Esophagus muscularis mucosa (tissue), 4 donors: ENCODE measurements around the gene FLRT1.

Experiments
- CTCF ChIP-seq, 3 experiments: fragments of 200-600 bp in 2 of 3; fragments of 450-650 bp in 1 of 3; sonication (generic) in 2 of 3; IDR thresholded peaks; one replicate each; pipeline ENCODE4 v1.5.1; 2017 to 2019; ENCODE audit warnings: antibody characterized with exemption in 3 of 3, mild to moderate bottlenecking in 2 of 3, moderate library complexity in 1 of 3
- EP300 ChIP-seq: sonication (generic); formaldehyde crosslinking; IDR thresholded peaks from one replicate; pipeline ENCODE4 v1.6.1; 2017; ENCODE audit warnings: antibody characterized with exemption
- POLR2A ChIP-seq: fragments of 450-650 bp; IDR thresholded peaks from one replicate; pipeline ENCODE4 v1.6.1; 2017; ENCODE audit warnings: antibody characterized with exemption, moderate library complexity, mild to moderate bottlenecking, low read depth
- POLR2AphosphoS5 ChIP-seq, 2 donors: sonication (generic); formaldehyde crosslinking; IDR thresholded peaks; one replicate each; pipeline ENCODE4 v1.6.1; 2017; ENCODE audit warnings: antibody characterized with exemption in 2 of 2

- TF ChIP-seq CTCF (IDR thresholded peaks at IDR 0.05) (no peak), POLR2A (no peak), EP300 (no peak), POLR2AphosphoS5 (IDR thresholded peaks at IDR 0.05) (no peak)
Measured at GRCh38 chr11:64081745-64082442, 46.2 kb downstream of the FLRT1 start.
